ENCODE data around the gene DAO. TPM values are rescaled to one million over a fixed set of nuclear protein-coding genes. Genes with fewer than 3 reads are reported as not detected.

The DAO gene
- total and polyA plus RNA-seq, 7 experiments from 2014 or later, result not detected

GRCh38 chr12:108907839-108908351, 28.0 kb downstream of the DAO start:
- Histone ChIP-seq H3K27ac (ENCODE audit: low read depth, low read length) (no peak overlapping the region), H3K27me3 (ENCODE audit: control insufficient read depth in 2 of 2, insufficient read depth in 2 of 2, low read length in 2 of 2) (no peaks in the 10 kb centered on the region), H3K9me3 (ENCODE audit: control insufficient read depth in 2 of 3, low read length in 3 of 3) (no peaks in the 10 kb centered on the region), H3K36me3 (ENCODE audit: control insufficient read depth in 2 of 3, insufficient read depth in 3 of 3, low read length in 3 of 3) (no peaks in the 10 kb centered on the region), H3K4me3 (ENCODE audit: low read length) (no peak overlapping the region), H3K4me1 (ENCODE audit: control insufficient read depth in 2 of 2, insufficient read depth in 2 of 2, low read length in 2 of 2) (no peaks in the 10 kb centered on the region)
- no peak overlapping the region for H3K4me3 Mint-ChIP-seq
- peaks cover 0 to 8% (median 0%) of the 10 kb centered on the region in 7 donors for H3K4me1 Mint-ChIP-seq
- H3K27me3 Mint-ChIP-seq, result peaks cover 8 to 25% (median 12%) of the 10 kb centered on the region in 5 donors
- DNase-seq (no peak), ATAC-seq (peak; percentile 51)
- intact Hi-C loops (cut with micrococcal nuclease), result no loop called here
- peaks cover 0 to 2% (median 0%) of the 10 kb centered on the region in 11 donors for H3K9me3 Mint-ChIP-seq
- ChIA-PET CTCF (interaction anchor here (1.1 kb wide), 1 partner anchor 9 kb away, joined by 4 read pairs; no protein-coding TSS in a partner anchor), POLR2A (no interaction called here)
- H3K36me3 Mint-ChIP-seq, result no peaks in the 10 kb centered on the region
- no peak overlapping the region for H3K27ac Mint-ChIP-seq

DNA sequence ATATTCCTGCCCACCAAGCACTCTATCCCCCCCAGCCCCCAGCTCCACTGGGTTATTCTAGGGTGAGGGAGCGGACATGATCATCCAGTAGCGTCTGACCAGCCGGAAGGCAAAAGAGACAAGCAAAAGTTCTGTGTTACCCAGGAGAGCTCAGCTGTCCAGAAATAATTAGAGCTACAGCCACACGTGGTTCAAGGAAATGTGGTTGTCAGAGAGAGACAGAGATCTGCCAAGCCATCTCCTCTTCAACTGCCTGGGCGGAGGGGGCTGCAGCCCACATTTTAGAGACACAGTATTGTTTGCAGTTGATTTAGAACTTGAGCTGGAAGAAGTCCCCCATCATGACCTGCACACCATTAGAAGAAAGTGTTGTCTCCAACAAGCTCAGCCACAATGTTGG, 30.4 kb downstream of the DAO start:
- Histone ChIP-seq H3K27me3 (ENCODE audit: control insufficient read depth in 2 of 2, insufficient read depth in 2 of 2, low read length in 2 of 2) (no peaks in the 10 kb centered on the region), H3K4me3 (ENCODE audit: low read length) (no peak overlapping the region), H3K27ac (ENCODE audit: low read depth, low read length) (no peak overlapping the region), H3K9me3 (ENCODE audit: control insufficient read depth in 2 of 3, low read length in 3 of 3) (no peaks in the 10 kb centered on the region), H3K36me3 (ENCODE audit: control insufficient read depth in 2 of 3, insufficient read depth in 3 of 3, low read length in 3 of 3) (no peaks in the 10 kb centered on the region), H3K4me1 (ENCODE audit: control insufficient read depth in 2 of 2, insufficient read depth in 2 of 2, low read length in 2 of 2) (no peaks in the 10 kb centered on the region)
- DNase-seq (no peak), ATAC-seq (no peak)
- intact Hi-C loops (cut with micrococcal nuclease), result no loop called here
- no peaks in the 10 kb centered on the region for H3K36me3 Mint-ChIP-seq
- peaks cover 8 to 22% (median 12%) of the 10 kb centered on the region in 5 donors for H3K27me3 Mint-ChIP-seq
- POLR2A ChIA-PET, result no interaction called here
- no peak overlapping the region for H3K4me3 Mint-ChIP-seq
- peaks cover 0 to 2% (median 0%) of the 10 kb centered on the region in 11 donors for H3K9me3 Mint-ChIP-seq
- no peak overlapping the region for H3K27ac Mint-ChIP-seq
- peaks cover 0 to 11% (median 0%) of the 10 kb centered on the region in 7 donors for H3K4me1 Mint-ChIP-seq
- CTCF ChIA-PET, result no interaction called here

DNA sequence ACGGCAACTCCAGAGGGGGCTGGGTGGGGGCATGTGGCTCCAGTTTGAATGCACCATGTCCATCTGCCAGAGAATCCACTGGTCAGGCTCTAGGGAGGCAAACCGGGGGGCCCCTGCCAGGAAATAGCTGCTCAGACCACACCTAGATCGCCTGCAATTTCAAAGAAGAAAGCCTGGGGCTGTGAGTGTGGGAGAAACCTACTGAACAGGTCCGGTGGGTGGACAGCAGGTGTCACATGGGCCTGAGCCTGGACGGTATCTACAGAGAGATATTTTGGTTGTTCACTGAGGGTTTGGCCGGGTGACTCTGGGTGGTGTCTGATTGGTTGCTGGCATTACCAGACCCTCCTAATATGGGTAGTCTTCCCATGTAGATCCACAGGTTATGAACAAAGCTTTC, 32.0 kb downstream of the DAO start:
- ATAC-seq (no peak), DNase-seq (no peak)
- Mint-ChIP-seq H3K4me3 (no peak overlapping the region), H3K9me3 (peaks cover 0 to 2% (median 0%) of the 10 kb centered on the region in 11 donors), H3K27ac (no peak overlapping the region), H3K27me3 (peaks cover 0 to 10% (median 9%) of the 10 kb centered on the region in 5 donors), H3K4me1 (peaks cover 0 to 11% (median 0%) of the 10 kb centered on the region in 7 donors), H3K36me3 (no peaks in the 10 kb centered on the region)
- intact Hi-C loops (cut with micrococcal nuclease), result no loop called here
- no peaks in the 10 kb centered on the region for H3K4me1 ChIP-seq (ENCODE audit: control insufficient read depth in 2 of 2, insufficient read depth in 2 of 2, low read length in 2 of 2)
- H3K4me3 ChIP-seq (ENCODE audit: low read length), result no peak overlapping the region
- no peak overlapping the region for H3K27ac ChIP-seq (ENCODE audit: low read depth, low read length)
- no peaks in the 10 kb centered on the region for H3K9me3 ChIP-seq (ENCODE audit: control insufficient read depth in 2 of 3, low read length in 3 of 3)
- no peaks in the 10 kb centered on the region for H3K27me3 ChIP-seq (ENCODE audit: control insufficient read depth in 2 of 2, insufficient read depth in 2 of 2, low read length in 2 of 2)
- ChIA-PET CTCF (no interaction called here), POLR2A (no interaction called here)
- no peaks in the 10 kb centered on the region for H3K36me3 ChIP-seq (ENCODE audit: control insufficient read depth in 2 of 3, insufficient read depth in 3 of 3, low read length in 3 of 3)

DNA sequence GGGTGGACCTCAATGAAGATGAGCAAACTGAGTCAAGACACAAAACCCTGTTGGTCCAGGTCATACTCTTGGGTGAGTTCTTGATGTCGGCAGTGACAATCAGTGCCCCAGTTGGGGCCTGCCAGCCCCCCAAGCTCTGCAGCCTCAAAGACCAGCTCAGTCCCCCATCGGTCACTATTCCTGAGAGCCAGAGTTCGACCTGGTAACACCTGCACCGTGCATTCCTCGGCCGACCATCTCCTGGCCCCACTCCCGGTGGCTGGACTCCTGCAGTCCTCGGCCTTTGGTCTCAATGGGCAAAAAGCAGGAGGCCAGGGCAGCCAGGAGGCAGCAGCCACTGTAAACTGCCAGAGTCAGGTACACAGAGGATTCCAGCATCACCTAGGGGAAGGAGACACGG, 32.5 kb downstream of the DAO start:
- POLR2A ChIA-PET, result no interaction called here
- intact Hi-C loops (cut with micrococcal nuclease), result no loop called here
- CTCF ChIA-PET, result no interaction called here

GRCh38 chr12:108914121-108914531, 34.2 kb downstream of the DAO start:
- peaks cover 0 to 6% (median 0%) of the 10 kb centered on the region in 7 donors for H3K4me1 Mint-ChIP-seq
- intact Hi-C loops (cut with micrococcal nuclease), result no loop called here
- no peak overlapping the region for H3K27ac ChIP-seq (ENCODE audit: low read depth, low read length)
- H3K36me3 Mint-ChIP-seq, result no peaks in the 10 kb centered on the region
- no peak overlapping the region for H3K4me3 Mint-ChIP-seq
- ATAC-seq (peak; percentile 57), DNase-seq (no peak)
- H3K36me3 ChIP-seq (ENCODE audit: control insufficient read depth in 2 of 3, insufficient read depth in 3 of 3, low read length in 3 of 3), result no peaks in the 10 kb centered on the region
- ChIA-PET POLR2A (no interaction called here), CTCF (no interaction called here)
- no peaks in the 10 kb centered on the region for H3K27me3 ChIP-seq (ENCODE audit: control insufficient read depth in 2 of 2, insufficient read depth in 2 of 2, low read length in 2 of 2)
- no peak overlapping the region for H3K27ac Mint-ChIP-seq
- H3K9me3 ChIP-seq (ENCODE audit: control insufficient read depth in 2 of 3, low read length in 3 of 3), result no peaks in the 10 kb centered on the region
- no peak overlapping the region for H3K4me3 ChIP-seq (ENCODE audit: low read length)
- no peaks in the 10 kb centered on the region for H3K4me1 ChIP-seq (ENCODE audit: control insufficient read depth in 2 of 2, insufficient read depth in 2 of 2, low read length in 2 of 2)
- peaks cover 0 to 2% (median 0%) of the 10 kb centered on the region in 11 donors for H3K9me3 Mint-ChIP-seq
- H3K27me3 Mint-ChIP-seq, result no peaks in the 10 kb centered on the region

More for the DNA sequence above, 32.5 kb downstream of the DAO start:
- peaks cover 0 to 2% (median 0%) of the 10 kb centered on the region in 11 donors for H3K9me3 Mint-ChIP-seq
- no peaks in the 10 kb centered on the region for H3K36me3 Mint-ChIP-seq
- peak overlapping the region in 1 of 9 donors; percentile 28 for H3K27ac Mint-ChIP-seq
- no peak for ATAC-seq
- Histone ChIP-seq H3K4me1 (ENCODE audit: control insufficient read depth in 2 of 2, insufficient read depth in 2 of 2, low read length in 2 of 2) (no peaks in the 10 kb centered on the region), H3K4me3 (ENCODE audit: low read length) (no peak overlapping the region), H3K27me3 (ENCODE audit: control insufficient read depth in 2 of 2, insufficient read depth in 2 of 2, low read length in 2 of 2) (no peaks in the 10 kb centered on the region), H3K36me3 (ENCODE audit: control insufficient read depth in 2 of 3, insufficient read depth in 3 of 3, low read length in 3 of 3) (no peaks in the 10 kb centered on the region), H3K9me3 (ENCODE audit: control insufficient read depth in 2 of 3, low read length in 3 of 3) (no peaks in the 10 kb centered on the region), H3K27ac (ENCODE audit: low read depth, low read length) (no peak overlapping the region)
- no peak for DNase-seq
- H3K27me3 Mint-ChIP-seq, result peaks cover 0 to 7% (median 5%) of the 10 kb centered on the region in 5 donors
- peaks cover 0 to 8% (median 0%) of the 10 kb centered on the region in 7 donors for H3K4me1 Mint-ChIP-seq
- H3K4me3 Mint-ChIP-seq, result no peak overlapping the region

GRCh38 chr12:108915632-108916133, 35.8 kb downstream of the DAO start:
- DNase-seq, result no peak
- Mint-ChIP-seq H3K27ac (no peak overlapping the region), H3K9me3 (peaks cover 0 to 6% (median 2%) of the 10 kb centered on the region in 11 donors), H3K36me3 (no peaks in the 10 kb centered on the region), H3K4me3 (no peak overlapping the region), H3K27me3 (no peaks in the 10 kb centered on the region), H3K4me1 (peaks cover 0 to 6% (median 0%) of the 10 kb centered on the region in 7 donors)
- ChIA-PET POLR2A (no interaction called here), CTCF (no interaction called here)
- ATAC-seq, result no peak
- intact Hi-C loops (cut with micrococcal nuclease), result no loop called here
- H3K27me3 ChIP-seq (ENCODE audit: control insufficient read depth in 2 of 2, insufficient read depth in 2 of 2, low read length in 2 of 2), result no peaks in the 10 kb centered on the region
- no peaks in the 10 kb centered on the region for H3K36me3 ChIP-seq (ENCODE audit: control insufficient read depth in 2 of 3, insufficient read depth in 3 of 3, low read length in 3 of 3)
- no peaks in the 10 kb centered on the region for H3K4me1 ChIP-seq (ENCODE audit: control insufficient read depth in 2 of 2, insufficient read depth in 2 of 2, low read length in 2 of 2)
- no peaks in the 10 kb centered on the region for H3K9me3 ChIP-seq (ENCODE audit: control insufficient read depth in 2 of 3, low read length in 3 of 3)
- H3K4me3 ChIP-seq (ENCODE audit: low read length), result no peak overlapping the region
- H3K27ac ChIP-seq (ENCODE audit: low read depth, low read length), result no peak overlapping the region

- no peak overlapping the region for H3K4me3 Mint-ChIP-seq
Measured at GRCh38 chr12:108916336-108916735, 36.4 kb downstream of the DAO start.

More at GRCh38 chr12:108916336-108916735, 36.4 kb downstream of the DAO start:
- H3K36me3 Mint-ChIP-seq, result no peaks in the 10 kb centered on the region
- Histone ChIP-seq H3K4me1 (ENCODE audit: control insufficient read depth in 2 of 2, insufficient read depth in 2 of 2, low read length in 2 of 2) (no peaks in the 10 kb centered on the region), H3K9me3 (ENCODE audit: control insufficient read depth in 2 of 3, low read length in 3 of 3) (no peaks in the 10 kb centered on the region), H3K36me3 (ENCODE audit: control insufficient read depth in 2 of 3, insufficient read depth in 3 of 3, low read length in 3 of 3) (no peaks in the 10 kb centered on the region), H3K27ac (ENCODE audit: low read depth, low read length) (no peak overlapping the region), H3K4me3 (ENCODE audit: low read length) (no peak overlapping the region), H3K27me3 (ENCODE audit: control insufficient read depth in 2 of 2, insufficient read depth in 2 of 2, low read length in 2 of 2) (no peaks in the 10 kb centered on the region)
- H3K27ac Mint-ChIP-seq, result no peak overlapping the region
- ATAC-seq, result no peak
- ChIA-PET CTCF (interaction anchor here (1.3 kb wide), 1 partner anchor 8 kb away, joined by 4 read pairs; no protein-coding TSS in a partner anchor), POLR2A (no interaction called here)
- no peak for DNase-seq
- H3K4me1 Mint-ChIP-seq, result peaks cover 0 to 6% (median 0%) of the 10 kb centered on the region in 7 donors
- intact Hi-C loops (cut with micrococcal nuclease), result no loop called here
- H3K9me3 Mint-ChIP-seq, result peaks cover 0 to 9% (median 3%) of the 10 kb centered on the region in 11 donors
- no peaks in the 10 kb centered on the region for H3K27me3 Mint-ChIP-seq

All from naive thymus-derived CD4-positive, alpha-beta T cell (primary cell).